Endothelial cell of umbilical vein (primary cell): ENCODE measurements around the gene EDN2. TPM values are rescaled to one million over a fixed set of nuclear protein-coding genes. Genes with fewer than 3 reads are reported as not detected.

Experiments
- BruUV-seq: library from RNA; stranded (reverse); fragments of 400-500 nt; replicated peaks from 2 replicates; lab custom pipeline; 2021; lab: Mats Ljungman, UMichigan
- CTCF ChIA-PET: fragments of 300-600, 350-600 bp; sonication (Branson Sonifier 250); formaldehyde crosslinking; loops from one replicate; lab custom pipeline; 2021; ENCODE audit warnings: antibody characterized with exemption, inconsistent platforms; lab: Charles Lee
- POLR2A ChIA-PET: fragments of 300-600, 350-600 bp; sonication (Branson Sonifier 250); formaldehyde crosslinking; loops from one replicate; lab custom pipeline; 2021; ENCODE audit warnings: antibody characterized with exemption, inconsistent platforms; lab: Charles Lee
- DNase-seq: peaks from one replicate; pipeline ENCODE4 v3.0.0-alpha.2; 2011; ENCODE audit warnings: low read depth, low spot score
- FAIRE-seq: peaks from 2 replicates; lab custom pipeline; 2011; peaks lifted over from hg19 to GRCh38; lab: Jason Lieb, UNC
- H2AFZ ChIP-seq: 2 replicates; pipeline ENCODE4 v1.6.0; 2012; ENCODE audit warnings: low read depth, low read length, control low read depth, inconsistent platforms
- H3K27ac ChIP-seq: 2 replicates; pipeline ENCODE4 v1.5.1; 2011; ENCODE audit warnings: low read depth, mild to moderate bottlenecking, control low read depth, low read length, moderate library complexity; ENCODE audit not compliant: insufficient read depth
- H3K27me3 ChIP-seq, 2 experiments: 2 replicates each; pipeline versions ENCODE4 v1.6.0 to v1.6.1; 2011; ENCODE audit warnings: low read length in 2 of 2, mixed read lengths in 1 of 2; ENCODE audit not compliant: control insufficient read depth in 2 of 2, insufficient read depth in 2 of 2
- H3K36me3 ChIP-seq, 2 experiments: 2 replicates in 1 of 2; 3 replicates in 1 of 2; pipeline ENCODE4 v1.5.1; 2011; ENCODE audit warnings: low read length in 2 of 2, mild to moderate bottlenecking in 1 of 2, moderate library complexity in 1 of 2; ENCODE audit not compliant: control insufficient read depth in 2 of 2, insufficient read depth in 2 of 2; ENCODE audit errors: extremely low read depth in 1 of 2
- H3K4me1 ChIP-seq: 3 replicates; pipeline ENCODE4 v1.5.1; 2011; ENCODE audit warnings: mild to moderate bottlenecking, low read length; ENCODE audit not compliant: control insufficient read depth, insufficient read depth; ENCODE audit errors: extremely low read depth
- H3K4me2 ChIP-seq: 2 replicates; pipeline ENCODE4 v1.6.1; 2011; ENCODE audit warnings: low read length, control low read depth, mixed read lengths; ENCODE audit not compliant: insufficient read depth
- H3K4me3 ChIP-seq, 3 experiments: fragments of 200-600 bp in 1 of 3; sonication (generic), shearing (Covaris generic) in 1 of 3; replicated peaks in 1 of 3; 2 replicates each; pipeline ENCODE4 v1.5.1; 2011 to 2016; ENCODE audit warnings: control low read depth in 3 of 3, low read length in 3 of 3, mild to moderate bottlenecking in 2 of 3, inconsistent platforms in 1 of 3, low read depth in 1 of 3, moderate library complexity in 1 of 3; ENCODE audit not compliant: insufficient read depth in 1 of 3
- H3K79me2 ChIP-seq: 2 replicates; pipeline ENCODE4 v1.6.0; 2012; ENCODE audit warnings: low read length, inconsistent platforms; ENCODE audit not compliant: control insufficient read depth, insufficient read depth
- H3K9ac ChIP-seq: replicated peaks from 2 replicates; pipeline ENCODE3; 2011; ENCODE audit warnings: low read length, control low read depth; ENCODE audit not compliant: insufficient read depth; ENCODE audit errors: extremely low read depth
- H3K9me1 ChIP-seq: replicated peaks from 3 replicates; pipeline ENCODE4 v1.6.0; 2011; ENCODE audit warnings: mild to moderate bottlenecking, low read length; ENCODE audit not compliant: control insufficient read depth, insufficient read depth; ENCODE audit errors: extremely low read depth
- H3K9me3 ChIP-seq: replicated peaks from 2 replicates; pipeline ENCODE4 v1.5.1; 2012; ENCODE audit warnings: low read length, inconsistent platforms; ENCODE audit not compliant: control insufficient read depth, insufficient read depth
- H4K20me1 ChIP-seq: replicated peaks from 2 replicates; pipeline ENCODE3; 2011; ENCODE audit warnings: mild to moderate bottlenecking, low read length; ENCODE audit not compliant: control insufficient read depth, insufficient read depth; ENCODE audit errors: extremely low read depth
- CTCF ChIP-seq, 2 donors: IDR thresholded peaks; 1 replicate in 1 of 2; 2 replicates in 1 of 2; pipeline ENCODE4 v1.5.1; 2011; ENCODE audit warnings: low read length in 2 of 2, mild to moderate bottlenecking in 2 of 2, moderate library complexity in 2 of 2, control low read depth in 1 of 2, inconsistent platforms in 1 of 2, low read depth in 1 of 2; ENCODE audit not compliant: insufficient read depth in 1 of 2; ENCODE audit errors: extremely low read depth in 1 of 2
- EZH2 ChIP-seq: IDR thresholded peaks from 2 replicates; pipeline ENCODE4 v1.6.1; 2012; ENCODE audit warnings: borderline replicate concordance, low read depth, mild to moderate bottlenecking, moderate library complexity, low read length, inconsistent platforms; ENCODE audit not compliant: severe bottlenecking
- FOS ChIP-seq: IDR thresholded peaks from 2 replicates; pipeline ENCODE4 v1.6.1; 2011; ENCODE audit warnings: mild to moderate bottlenecking, low read length, moderate library complexity, borderline replicate concordance; ENCODE audit not compliant: insufficient read depth
- GATA2 ChIP-seq: IDR thresholded peaks from 2 replicates; pipeline ENCODE4 v1.7.0; 2011; ENCODE audit warnings: low read depth, mild to moderate bottlenecking, moderate library complexity, mixed read lengths, low read length; ENCODE audit not compliant: insufficient read length, insufficient read depth
- JUN ChIP-seq: IDR thresholded peaks from 2 replicates; pipeline ENCODE4 v1.6.1; 2011; ENCODE audit warnings: borderline replicate concordance, low read depth; ENCODE audit not compliant: insufficient read length, insufficient read depth
- MAX ChIP-seq: IDR thresholded peaks from 2 replicates; pipeline ENCODE4 v1.6.1; 2011; ENCODE audit not compliant: insufficient read depth, insufficient read length
- MYC ChIP-seq: IDR thresholded peaks from one replicate; pipeline ENCODE4 v1.6.1; 2011; ENCODE audit warnings: mild to moderate bottlenecking, low read depth, low read length
- POLR2A ChIP-seq: IDR thresholded peaks from 2 replicates; pipeline ENCODE4 v1.6.1; 2012; ENCODE audit warnings: low read depth, mild to moderate bottlenecking, control low read depth, low read length
- POLR2AphosphoS5 ChIP-seq: IDR thresholded peaks from 2 replicates; pipeline ENCODE4 v1.6.1; 2012; ENCODE audit warnings: low read depth, mild to moderate bottlenecking, control low read depth, low read length, moderate library complexity; ENCODE audit not compliant: insufficient read depth
- dilution Hi-C: fragments of 300-500 bp; cut with MboI; formaldehyde crosslinking; loops from one replicate; pipeline ENCODE4 v1.15.0; 2019; ENCODE audit warnings: low sequenced_read_pairs; ENCODE audit not compliant: extremely low pct_ligation_motif_present
- intact Hi-C: fragments of 100-400 bp; cut with micrococcal nuclease; formaldehyde crosslinking; loops from one replicate; pipeline ENCODE4 v1.10.0; 2022
- polyA plus RNA-seq, 4 experiments: library from polyadenylated mRNA; depleted of rRNA in 3 of 4; stranded (reverse) in 3 of 4; unstranded in 1 of 4; fragments of >200 nt; gene quantifications; 2 replicates each; pipeline versions ENCODE4 v1.2.1 to v1.2.3, GENCODE V29; 2011 to 2012; ENCODE audit warnings: missing spikeins in 1 of 4
- total RNA-seq: library from RNA; stranded (reverse); gene quantifications from 2 replicates; pipeline ENCODE4 v1.2.3, GENCODE V29; 2021

Gene EDN2
- total and polyA plus RNA-seq, 2 donors (not counting 3 experiments of a cell fraction or from before 2014, with no cell fraction given), result not detected

DNA sequence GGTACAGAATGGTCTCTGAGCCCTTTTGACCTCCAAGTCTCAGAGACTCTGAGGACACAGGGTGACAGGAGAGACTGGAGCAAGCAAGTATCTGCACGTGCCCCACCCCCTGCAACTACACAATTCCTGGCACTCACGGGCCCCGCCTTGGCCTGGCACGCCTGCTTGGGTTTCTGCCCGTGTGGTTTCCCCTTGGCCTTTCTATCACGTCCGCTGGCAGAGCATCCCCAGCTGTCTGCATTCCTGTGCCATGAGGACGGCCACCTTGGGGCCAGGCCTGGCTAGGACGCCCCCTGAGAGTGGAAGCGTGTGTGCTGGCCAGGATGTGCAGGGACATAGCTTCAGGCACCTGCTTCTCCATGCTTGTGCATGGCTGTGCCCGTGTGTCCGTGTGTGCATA is 14.3 kb upstream of the EDN2 start:
- no TSS peak for BruUV-seq
- no peak overlapping the region for H3K9ac ChIP-seq
- no peaks in the 10 kb centered on the region for H3K9me3 ChIP-seq
- TF ChIP-seq FOS, result no peak
- no peak for TF ChIP-seq POLR2A
- no peak for TF ChIP-seq MYC
- TF ChIP-seq JUN, result no peak
- no peak for TF ChIP-seq POLR2AphosphoS5
- TF ChIP-seq GATA2, result no peak
- TF ChIP-seq MAX, result no peak
- TF ChIP-seq CTCF (IDR thresholded peaks at IDR 0.05; ENCODE audit: extremely low read depth in 1 of 2, insufficient read depth in 1 of 2, low read depth in 1 of 2, low read length in 2 of 2), result no peak
- no peak for TF ChIP-seq EZH2
- H4K20me1 ChIP-seq, result no peaks in the 10 kb centered on the region
- DNase-seq (no peak), FAIRE-seq (no peak)
- H2AFZ ChIP-seq, result no peak overlapping the region
- H3K4me1 ChIP-seq, result peaks cover 17% of the 10 kb centered on the region
- CTCF ChIA-PET, result interaction anchor here (1.2 to 1.7 kb wide), 5 partner anchors 8 to 66 kb away, joined by 3 to 6 read pairs (median 4); no protein-coding TSS in a partner anchor
- H3K9me1 ChIP-seq, result no peaks in the 10 kb centered on the region
- intact Hi-C loops, result no loop called here
- no peaks in the 10 kb centered on the region for H3K36me3 ChIP-seq
- POLR2A ChIA-PET, result no interaction called here
- no peaks in the 10 kb centered on the region for H3K79me2 ChIP-seq
- dilution Hi-C loops, result no loop called here
- no peak overlapping the region for H3K4me3 ChIP-seq
- no peak overlapping the region for H3K4me2 ChIP-seq
- H3K27me3 ChIP-seq, result no peaks in the 10 kb centered on the region
- no peak overlapping the region for H3K27ac ChIP-seq
